Hepatocyte (in vitro differentiated cells): ENCODE results near the gene AMOTL1.

ENCODE experiments used
- CTCF ChIP-seq: fragments of 200-600 bp; sonication (generic); IDR thresholded peaks from 2 replicates; pipeline ENCODE4 v1.5.1; 2016; ENCODE audit warnings: antibody characterized with exemption, mild to moderate bottlenecking; ENCODE audit not compliant: poor library complexity
- EZH2 ChIP-seq: fragments of 200-600 bp; sonication (generic); IDR thresholded peaks from 2 replicates; pipeline ENCODE4 v1.6.1; 2016; ENCODE audit warnings: antibody characterized with exemption, mild to moderate bottlenecking, borderline replicate concordance

GRCh38 chr11:94755494-94755893, 12.7 kb upstream of the AMOTL1 start:
- TF ChIP-seq EZH2, result no peak
- no peak for TF ChIP-seq CTCF
